ENCODE data around the gene ALX4.

- TF ChIP-seq YY1 (IDR thresholded peaks at IDR 0.05; ENCODE audit: insufficient read depth, insufficient read length) (no peak), SUZ12 (IDR thresholded peaks at IDR 0.05; ENCODE audit: extremely low read depth, insufficient read depth, insufficient read length) (no peak), ZNF274 (IDR thresholded peaks at IDR 0.05; ENCODE audit: low read depth, low read length) (no peak)
These were observed 8.2 kb downstream of the ALX4 start for GRCh38 chr11:44301564-44302271.

Data from NT2/D1 (cell line).